ENCODE measurements around the gene PNLIPRP3. TPM values are rescaled to one million over a fixed set of nuclear protein-coding genes. Genes with fewer than 3 reads are reported as not detected.

Gene PNLIPRP3
- total and polyA plus RNA-seq, 9 of the 15 experiments (the other 6 are each of a cell fraction or from before 2014, with no cell fraction given), result not detected

DNA sequence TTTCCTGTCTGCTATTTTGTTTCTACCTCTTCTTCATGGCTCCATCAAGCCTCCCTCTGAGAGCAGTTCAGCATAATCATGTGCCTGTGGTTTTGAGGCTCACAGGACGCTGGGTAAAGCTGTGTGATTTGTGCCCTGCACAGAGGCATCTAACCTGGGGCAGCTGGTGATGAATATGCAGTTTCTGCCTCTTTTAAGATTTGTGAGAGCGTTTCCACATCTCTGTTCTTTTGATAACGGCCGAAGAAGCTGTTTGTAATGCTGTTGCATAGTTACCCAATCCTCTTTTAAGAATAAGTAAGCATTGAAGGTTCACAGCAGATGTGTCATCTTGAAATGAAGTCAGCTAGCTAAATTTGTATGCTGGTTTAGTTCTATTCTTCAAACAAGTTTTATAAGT, 45.2 kb downstream of the PNLIPRP3 start:
- DNase-seq (ENCODE audit: extremely low read depth in 1 of 4, low spot score in 3 of 4) (no peak), ATAC-seq (no peak), FAIRE-seq (no peak)
- Histone ChIP-seq H3K9me3 (replicated peaks; ENCODE audit: control insufficient read depth, insufficient read depth, low read depth, low read length) (no peaks in the 10 kb centered on the region), H3K79me2 (ENCODE audit: control insufficient read depth, insufficient read depth, low read length) (no peaks in the 10 kb centered on the region), H3K27me3 (ENCODE audit: control insufficient read depth in 2 of 2, insufficient read depth in 2 of 2, low read length in 2 of 2) (no peaks in the 10 kb centered on the region), H3K9me1 (ENCODE audit: control insufficient read depth, insufficient read depth, low read length) (no peaks in the 10 kb centered on the region), H2AFZ (ENCODE audit: low read depth, low read length) (no peak overlapping the region), H3K4me2 (ENCODE audit: insufficient read depth, low read length) (no peak overlapping the region), H3K4me3 (no peak overlapping the region), H4K20me1 (replicated peaks; ENCODE audit: control insufficient read depth, insufficient read depth, low read length) (no peaks in the 10 kb centered on the region), H3K9ac (ENCODE audit: insufficient read depth in 1 of 2, low read depth in 2 of 2, low read length in 2 of 2) (no peak overlapping the region), H3K4me1 (replicated peaks in 1 of 2; ENCODE audit: control insufficient read depth in 2 of 2, insufficient read depth in 2 of 2, low read length in 2 of 2) (no peaks in the 10 kb centered on the region), H3K36me3 (ENCODE audit: control insufficient read depth, insufficient read depth, low read length) (no peaks in the 10 kb centered on the region), H3K27ac (ENCODE audit: extremely low read depth, low read depth, low read length) (no peak overlapping the region)
- ChIA-PET CTCF (ENCODE audit: low intra/inter-chr PET ratio) (no interaction called here), POLR2A (no interaction called here)
- in situ Hi-C loops (cut with MboI), result loop anchor here (25.0 kb wide), 1 partner anchor 689 kb away; no protein-coding TSS in a partner anchor
- 0% methylated on average over 4 of the region's 4 CpGs for WGBS (ENCODE audit: insufficient coverage, low coverage, missing lambda C conversion rate)
- no TSS peak for BruUV-seq (replicated peaks)
- intact Hi-C loops (cut with micrococcal nuclease), result no loop called here
- no peak for TF ChIP-seq SOX6 (IDR thresholded peaks at IDR 0.05)
- no peak for TF ChIP-seq ZNF449 (CRISPR knock-in tag; IDR thresholded peaks at IDR 0.05)
- TF ChIP-seq, protein P1, sequence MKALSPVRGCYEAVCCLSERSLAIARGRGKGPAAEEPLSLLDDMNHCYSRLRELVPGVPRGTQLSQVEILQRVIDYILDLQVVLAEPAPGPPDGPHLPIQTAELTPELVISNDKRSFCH (CRISPR knock-in tag; IDR thresholded peaks at IDR 0.05), result no peak
- TF ChIP-seq, protein P1 (tag; IDR thresholded peaks at IDR 0.05), result no peak
- no peak for TF ChIP-seq SMAD4 (CRISPR knock-in tag; conservative IDR thresholded peaks at IDR 0.05)
- no peak for TF ChIP-seq ZNF324 (CRISPR knock-in tag; IDR thresholded peaks at IDR 0.05)
- TF ChIP-seq, protein P2, sequence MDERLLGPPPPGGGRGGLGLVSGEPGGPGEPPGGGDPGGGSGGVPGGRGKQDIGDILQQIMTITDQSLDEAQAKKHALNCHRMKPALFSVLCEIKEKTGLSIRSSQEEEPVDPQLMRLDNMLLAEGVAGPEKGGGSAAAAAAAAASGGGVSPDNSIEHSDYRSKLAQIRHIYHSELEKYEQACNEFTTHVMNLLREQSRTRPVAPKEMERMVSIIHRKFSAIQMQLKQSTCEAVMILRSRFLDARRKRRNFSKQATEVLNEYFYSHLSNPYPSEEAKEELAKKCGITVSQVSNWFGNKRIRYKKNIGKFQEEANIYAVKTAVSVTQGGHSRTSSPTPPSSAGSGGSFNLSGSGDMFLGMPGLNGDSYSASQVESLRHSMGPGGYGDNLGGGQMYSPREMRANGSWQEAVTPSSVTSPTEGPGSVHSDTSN (CRISPR knock-in tag; IDR thresholded peaks at IDR 0.05; ENCODE audit: low read depth), result no peak
- TF ChIP-seq, protein P2 (tag; conservative IDR thresholded peaks at IDR 0.05; ENCODE audit: low read depth), result no peak
- TF ChIP-seq ZNF41 (CRISPR knock-in tag; conservative IDR thresholded peaks at IDR 0.05), result no peak
- TF ChIP-seq ZNF121 (CRISPR knock-in tag; conservative IDR thresholded peaks at IDR 0.05), result no peak
- TF ChIP-seq PHF20 (IDR thresholded peaks at IDR 0.05; ENCODE audit: partially characterized antibody), result no peak

Measured in K562 (cell line).